RKO (cell line): ENCODE data around the gene CDC16.

ENCODE experiments used
- DNase-seq: peaks from one replicate; pipeline ENCODE4 v3.0.0-alpha.2; 2016; ENCODE audit warnings: low spot score

CDC16 gene

DNA sequence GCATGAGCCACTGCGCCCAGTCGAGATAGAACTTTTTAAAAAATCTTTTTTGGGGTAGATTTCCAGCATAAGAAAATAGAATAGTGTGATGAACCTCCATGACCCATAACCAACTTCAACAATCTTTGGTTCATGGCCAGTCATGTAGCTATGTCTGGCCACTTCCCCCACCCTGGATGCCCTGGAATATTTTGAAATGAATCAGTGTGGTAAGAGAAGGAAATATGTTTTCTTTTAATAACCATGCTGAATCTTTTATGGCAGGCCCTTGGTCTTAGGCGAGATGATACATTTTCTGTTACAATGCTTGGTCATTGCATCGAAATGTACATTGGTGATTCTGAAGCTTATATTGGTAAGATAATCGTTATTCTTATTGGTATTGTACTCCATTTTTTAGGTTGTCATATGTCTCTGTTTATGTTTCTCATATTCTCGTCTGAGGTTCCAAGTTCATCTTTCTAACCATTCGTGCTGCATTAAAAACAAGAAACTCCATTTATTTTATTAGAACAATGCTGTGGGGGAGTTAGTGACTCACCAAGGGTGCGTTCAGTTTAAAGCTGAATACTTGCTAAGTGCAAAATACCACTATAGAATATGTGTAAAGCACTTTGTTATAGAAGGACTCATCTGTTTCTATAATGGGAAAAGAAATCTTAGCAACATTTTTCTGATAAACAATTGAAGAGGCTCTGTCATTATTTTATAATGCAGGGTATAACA, 30.4 kb downstream of the CDC16 start:
- DNase-seq: no peak

- no peak for DNase-seq
Measured at GRCh38 chr13:114266241-114266640, 31.5 kb downstream of the CDC16 start.

- DNase-seq: no peak
Measured at GRCh38 chr13:114268344-114269280, 33.9 kb downstream of the CDC16 start.

DNA sequence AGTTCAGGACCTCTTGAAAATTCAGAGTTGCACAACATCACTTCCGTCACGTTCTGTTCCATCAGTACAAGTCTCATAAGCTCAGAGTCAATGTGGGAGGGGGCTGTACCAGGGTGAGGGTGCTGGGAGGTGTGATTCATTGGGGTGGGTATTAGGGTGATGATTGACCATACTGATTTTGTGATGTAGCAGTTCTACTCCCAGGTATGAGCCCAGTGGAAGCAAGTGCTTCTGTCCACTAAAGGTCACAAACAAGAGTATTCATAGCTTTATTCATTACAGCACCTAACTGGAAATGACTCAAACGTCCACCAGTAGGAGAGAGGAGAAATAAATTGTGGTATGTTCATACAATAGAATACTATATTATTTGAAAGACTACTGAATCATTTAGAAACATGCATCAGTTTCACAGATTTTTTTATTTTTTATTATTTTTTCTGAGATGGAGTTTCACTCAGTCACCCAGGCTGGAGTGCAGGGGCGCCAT, 34.6 kb downstream of the CDC16 start:
- DNase-seq: no peak

DNA sequence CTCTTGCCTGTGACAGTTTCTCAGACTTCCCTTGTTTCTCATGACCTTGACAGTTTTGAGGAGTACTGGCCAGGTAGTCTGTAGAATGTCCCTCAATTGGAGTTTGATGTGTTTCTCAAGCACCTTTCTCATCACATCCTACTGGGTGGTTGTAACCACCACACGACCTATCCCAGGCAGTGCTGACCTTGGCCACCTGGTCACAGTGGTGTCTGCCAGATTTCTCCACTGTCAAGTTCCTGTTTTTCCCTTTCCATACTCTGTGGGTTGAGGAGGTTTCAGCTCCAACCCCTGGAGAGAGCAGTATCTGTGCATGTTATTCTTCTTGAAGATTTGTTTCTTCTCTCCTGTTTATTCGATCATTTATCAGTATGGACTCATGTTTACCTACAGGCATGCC, 38.3 kb downstream of the CDC16 start:
- no peak for DNase-seq

- no peak for DNase-seq
Measured at GRCh38 chr13:114275304-114275703, 40.6 kb downstream of the CDC16 start.

- DNase-seq: no peak
Measured at GRCh38 chr13:114279146-114279545, 44.4 kb downstream of the CDC16 start.

GRCh38 chr13:114279758-114280355, 45.2 kb downstream of the CDC16 start:
- DNase-seq: no peak

GRCh38 chr13:114281351-114282040, 46.8 kb downstream of the CDC16 start, which contains the start of gene UPF3A:
TSS of gene UPF3A (plus strand) at chr13:114281601. CDS start at chr13:114281640, 39 bp downstream.
- DNase-seq: peak; percentile 89

DNA sequence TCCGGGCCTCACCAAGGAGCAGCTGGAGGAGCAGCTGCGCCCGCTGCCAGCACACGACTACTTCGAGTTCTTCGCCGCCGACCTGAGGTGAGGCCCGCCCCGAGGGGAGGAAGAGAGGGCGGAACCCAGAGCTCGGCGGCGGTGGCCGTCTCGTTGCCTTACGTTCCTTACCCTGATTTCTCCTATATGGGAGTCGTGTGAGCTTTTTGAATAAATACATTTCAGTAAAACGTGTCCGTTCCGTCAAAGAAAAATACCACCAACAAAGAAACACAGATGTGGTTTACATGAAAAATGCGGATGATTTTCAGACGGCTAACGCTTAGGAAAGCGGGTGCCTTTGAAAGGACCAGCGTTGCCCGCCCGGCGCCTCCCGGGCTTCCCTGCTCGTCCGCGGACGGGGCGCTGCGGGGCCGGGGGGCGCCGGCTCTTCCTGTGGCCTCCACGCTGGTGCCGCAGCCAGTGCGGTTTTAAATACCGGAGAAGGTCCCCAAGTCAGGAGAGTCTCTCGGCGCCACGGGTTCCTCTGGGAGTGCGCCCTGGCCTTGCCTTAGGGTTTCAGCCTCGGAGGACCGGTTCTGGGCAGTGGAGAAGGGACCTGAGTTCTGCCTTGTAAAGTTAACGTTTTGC, 47.5 kb downstream of the CDC16 start:
- peak; percentile 75 for DNase-seq

DNA sequence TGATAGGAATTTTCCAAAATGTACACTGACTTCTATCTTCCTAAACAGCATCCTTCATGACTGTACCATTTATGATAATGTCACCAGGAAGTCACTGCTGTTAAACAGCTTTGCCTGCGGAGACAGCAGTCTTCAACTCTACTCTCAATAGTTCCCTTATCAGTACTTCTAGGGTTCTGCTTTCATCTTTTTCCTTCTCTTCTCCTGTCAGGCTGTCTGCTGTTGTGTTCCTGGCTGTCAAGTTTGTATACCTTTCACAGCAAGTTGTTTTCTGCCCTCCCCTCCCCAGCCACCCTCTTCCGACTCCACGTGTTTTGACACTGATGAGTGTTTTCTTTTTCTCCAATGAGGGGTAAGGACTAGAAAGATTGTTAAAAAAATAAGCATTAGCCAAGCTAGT, 48.9 kb downstream of the CDC16 start:
- DNase-seq: peak; percentile 46

GRCh38 chr13:114284680-114285079, 50.0 kb downstream of the CDC16 start:
- DNase-seq: no peak

GRCh38 chr13:114285166-114285808, 50.6 kb downstream of the CDC16 start:
- peak; percentile 59 for DNase-seq

DNA sequence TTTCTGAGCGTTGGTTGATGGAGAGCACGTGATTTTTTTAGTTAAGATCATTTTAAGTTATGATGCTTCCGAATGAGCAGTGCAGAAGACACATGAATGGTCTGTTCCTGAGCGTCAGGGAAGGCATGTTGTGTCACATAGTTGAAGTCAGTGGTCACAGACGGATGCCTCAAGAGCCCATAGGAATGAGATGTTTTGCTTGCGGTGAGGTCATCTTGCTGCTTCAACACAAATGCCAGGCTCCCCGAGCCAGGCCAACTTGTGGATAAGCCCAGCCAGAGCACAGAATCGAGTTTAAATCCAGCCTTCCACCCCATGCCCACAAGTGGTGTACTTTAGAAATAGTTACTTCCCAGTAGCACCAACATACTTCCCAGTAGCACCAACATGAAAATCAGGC, 52.1 kb downstream of the CDC16 start:
- DNase-seq: peak; percentile 20

- DNase-seq: no peak
Measured at GRCh38 chr13:114288157-114288591, 53.5 kb downstream of the CDC16 start.

- no peak for DNase-seq
Measured at GRCh38 chr13:114296448-114296847, 61.8 kb downstream of the CDC16 start.

- DNase-seq: no peak
Measured at GRCh38 chr13:114296902-114297301, 62.2 kb downstream of the CDC16 start.

- DNase-seq: no peak
Measured at GRCh38 chr13:114298866-114299265, 64.2 kb downstream of the CDC16 start.

DNA sequence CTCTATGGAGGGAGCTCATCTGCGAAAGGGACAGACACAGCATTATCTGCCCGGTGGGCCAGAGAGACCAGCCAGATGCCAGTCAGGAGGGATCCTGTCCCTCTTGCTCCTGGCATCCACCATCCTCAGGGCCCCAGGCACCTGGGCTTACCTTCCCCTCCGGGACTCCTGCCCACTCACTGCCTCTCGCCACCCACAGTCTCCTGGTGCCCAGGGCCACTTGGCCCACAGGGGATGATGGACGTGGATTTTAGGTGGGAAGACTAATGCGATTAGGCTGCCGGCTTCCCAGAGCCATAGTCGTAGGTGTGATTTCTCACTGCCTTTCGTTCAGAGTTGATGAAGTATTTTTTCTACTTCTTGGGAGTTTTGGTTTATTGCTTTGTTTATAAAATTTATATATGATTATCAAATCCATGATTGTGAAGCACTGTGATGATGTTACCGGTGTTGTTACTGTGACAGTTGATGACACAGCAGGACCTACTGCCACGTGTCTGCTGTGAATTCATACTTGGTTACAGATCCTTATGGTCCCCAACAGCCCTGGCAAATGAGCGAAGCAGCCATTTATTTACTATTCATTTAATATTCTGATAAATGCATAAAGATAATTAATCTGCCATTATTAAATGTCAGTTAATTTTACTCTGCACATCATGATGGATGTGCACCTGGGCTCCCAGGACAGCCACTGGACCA, 65.1 kb downstream of the CDC16 start:
- DNase-seq: no peak

DNA sequence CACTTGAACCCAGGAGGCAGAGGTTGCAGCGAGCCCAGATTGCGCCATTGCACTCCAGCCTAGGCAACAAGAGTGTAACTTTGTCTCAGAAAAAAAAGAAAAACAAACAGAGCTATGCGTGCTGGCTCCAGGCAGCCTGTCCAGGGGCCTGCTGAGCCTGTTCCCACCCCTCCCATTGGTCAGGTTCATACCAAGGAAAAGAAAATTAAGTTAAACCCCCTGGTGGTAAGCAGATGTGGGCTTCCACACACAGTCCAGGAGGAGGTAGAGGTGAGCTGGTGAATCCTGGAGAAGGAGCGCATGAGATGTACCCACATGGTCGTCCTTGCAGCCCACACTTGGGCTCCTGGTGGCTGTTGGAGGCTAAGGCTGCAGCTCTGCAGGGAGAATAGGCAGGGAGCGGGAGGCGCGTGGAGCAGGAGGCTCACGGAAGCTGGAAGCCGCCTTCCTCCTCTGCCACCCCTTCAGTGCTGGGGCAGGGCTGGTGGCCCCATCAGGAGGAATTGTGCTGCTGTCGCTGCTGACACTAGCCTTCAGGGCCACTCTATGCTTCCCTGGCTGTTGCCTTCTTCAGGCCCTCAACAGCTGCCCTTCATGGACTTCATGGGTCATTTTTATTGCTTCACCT, 69.1 kb downstream of the CDC16 start:
- no peak for DNase-seq
